B cell (primary cell): Measurements from ENCODE around the gene TSPAN5. TPM values are rescaled to one million over a fixed set of nuclear protein-coding genes. Genes with fewer than 3 reads are reported as not detected.

Experiments used
- ATAC-seq: fragments of 200-7000 bp; cut with Tn5 transposase; one replicate; pipeline ENCODE4 v1.10.0; 2021; ENCODE audit warnings: low read depth, mild to moderate bottlenecking, moderate number of reproducible peaks, moderate library complexity
- CTCF ChIA-PET: fragments of 350-600 bp; sonication (Branson Sonifier 250); formaldehyde crosslinking; loops from one replicate; lab custom pipeline; 2021; ENCODE audit warnings: antibody characterized with exemption, inconsistent platforms; lab: Charles Lee
- POLR2A ChIA-PET: fragments of 350-600 bp; sonication (Branson Sonifier 250); formaldehyde crosslinking; loops from one replicate; lab custom pipeline; 2021; ENCODE audit warnings: antibody characterized with exemption; lab: Charles Lee
- DNase-seq: peaks from one replicate; pipeline ENCODE4 v3.0.0; 2013
- H2AFZ ChIP-seq: 2 replicates; pipeline ENCODE4 v1.6.1; 2012; ENCODE audit warnings: mild to moderate bottlenecking, low read depth, low read length; ENCODE audit not compliant: insufficient read depth, poor library complexity, severe bottlenecking
- H3K27ac ChIP-seq, 2 donors: 1 replicate in 1 of 2; 2 replicates in 1 of 2; pipeline ENCODE4 v1.5.1; 2012 to 2013; ENCODE audit warnings: low read length in 2 of 2, mild to moderate bottlenecking in 2 of 2, moderate library complexity in 1 of 2
- H3K27me3 ChIP-seq, 4 experiments: fragments of 200-600 bp in 1 of 4; sonication (generic) in 1 of 4; replicated peaks in 1 of 4; 1 replicate in 2 of 4; 2 replicates in 2 of 4; pipeline versions ENCODE4 v1.6.1 to v1.7.0; 2013 to 2016; ENCODE audit warnings: low read length in 3 of 4, mild to moderate bottlenecking in 2 of 4, mixed read lengths in 1 of 4, moderate library complexity in 1 of 4; ENCODE audit not compliant: insufficient read depth in 4 of 4, control insufficient read depth in 3 of 4; ENCODE audit errors: control extremely low read depth in 1 of 4
- H3K36me3 ChIP-seq, 2 experiments: replicated peaks in 1 of 2; 1 replicate in 1 of 2; 2 replicates in 1 of 2; pipeline versions ENCODE4 v1.6.1 to v1.7.1; 2013; ENCODE audit warnings: low read length in 1 of 2; ENCODE audit not compliant: insufficient read depth in 2 of 2, control insufficient read depth in 1 of 2; ENCODE audit errors: control extremely low read depth in 1 of 2, extremely low read depth in 1 of 2
- H3K4me1 ChIP-seq, 2 donors: fragments of 200-600 bp in 1 of 2; sonication (generic) in 1 of 2; 1 replicate in 1 of 2; 2 replicates in 1 of 2; pipeline versions ENCODE4 v1.5.1 to v1.6.1; 2013 to 2017; ENCODE audit warnings: low read length in 2 of 2; ENCODE audit not compliant: control insufficient read depth in 2 of 2, insufficient read depth in 2 of 2
- H3K4me2 ChIP-seq: replicated peaks from 2 replicates; pipeline ENCODE3; 2012; ENCODE audit warnings: mild to moderate bottlenecking, low read depth, low read length; ENCODE audit not compliant: poor library complexity, severe bottlenecking
- H3K4me3 ChIP-seq, 5 experiments: fragments of 200-600 bp in 1 of 5; sonication (generic) in 1 of 5; 1 replicate in 3 of 5; 2 replicates in 2 of 5; pipeline versions ENCODE4 v1.5.1 to v1.7.0; 2011 to 2016; ENCODE audit warnings: low read length in 4 of 5, mild to moderate bottlenecking in 4 of 5, low read depth in 2 of 5, control low read depth in 1 of 5, moderate library complexity in 1 of 5; ENCODE audit not compliant: insufficient read depth in 1 of 5; ENCODE audit errors: control extremely low read depth in 1 of 5, extremely low read depth in 1 of 5
- H3K79me2 ChIP-seq: fragments of 200-600 bp; sonication (generic); one replicate; pipeline ENCODE4 v1.6.0; 2016; ENCODE audit warnings: low read length; ENCODE audit not compliant: control insufficient read depth, insufficient read depth
- H3K9ac ChIP-seq: fragments of 200-600 bp; sonication (generic); 2 replicates; pipeline ENCODE4 v1.6.1; 2017; ENCODE audit warnings: mild to moderate bottlenecking, low read length, moderate library complexity
- H3K9me3 ChIP-seq, 3 donors: one replicate each; pipeline versions ENCODE4 v1.6.1 to v1.7.1; 2013; ENCODE audit warnings: low read length in 2 of 3; ENCODE audit not compliant: control insufficient read depth in 2 of 3, insufficient read depth in 1 of 3; ENCODE audit errors: control extremely low read depth in 1 of 3
- H4K20me1 ChIP-seq: 2 replicates; pipeline ENCODE4 v1.6.0; 2012; ENCODE audit warnings: mild to moderate bottlenecking, low read length; ENCODE audit not compliant: insufficient read depth, control insufficient read depth, poor library complexity, severe bottlenecking
- H3K27ac Mint-ChIP-seq: one replicate; pipeline ENCODE4 v1.8.0; 2021; ENCODE audit warnings: mixed read lengths
- H3K27me3 Mint-ChIP-seq: one replicate; pipeline ENCODE4 v1.8.0; 2021; ENCODE audit warnings: mixed read lengths
- H3K4me1 Mint-ChIP-seq: one replicate; pipeline ENCODE4 v1.8.0; 2021; ENCODE audit warnings: mixed read lengths
- H3K4me3 Mint-ChIP-seq: one replicate; pipeline ENCODE4 v1.8.0; 2021; ENCODE audit warnings: mixed read lengths
- H3K9me3 Mint-ChIP-seq: one replicate; pipeline ENCODE4 v1.8.0; 2022; ENCODE audit warnings: mixed read lengths; ENCODE audit not compliant: insufficient read depth
- CTCF ChIP-seq: fragments of 200-600 bp; IDR thresholded peaks from one replicate; pipeline ENCODE4 v1.8.0; 2022; ENCODE audit warnings: antibody characterized with exemption, mild to moderate bottlenecking
- EZH2 ChIP-seq: IDR thresholded peaks from 2 replicates; pipeline ENCODE4 v1.6.1; 2012; ENCODE audit warnings: borderline replicate concordance, low read depth, mild to moderate bottlenecking, moderate library complexity, low read length; ENCODE audit not compliant: insufficient read depth, poor library complexity, severe bottlenecking
- WGBS: methylation state at CpG from one replicate; pipeline ENCODE4 v1.1.5; 2013; ENCODE audit warnings: missing lambda C conversion rate; ENCODE audit not compliant: insufficient coverage; 5-methylcytosine and 5-hydroxymethylcytosine counted together
- intact Hi-C: fragments of 100-400 bp; cut with micrococcal nuclease; formaldehyde crosslinking; loops from one replicate; pipeline ENCODE4 v1.10.0; 2022
- polyA plus RNA-seq: library from polyadenylated mRNA; depleted of rRNA; stranded (reverse); fragments of >200 nt; gene quantifications from 2 replicates; pipeline ENCODE4 v1.2.3, GENCODE V29; 2012
- total RNA-seq, 2 donors: library from RNA; stranded (reverse); fragments of 120-200 nt in 1 of 2; gene quantifications; 1 replicate in 1 of 2; 2 replicates in 1 of 2; pipeline versions ENCODE4 v1.2.3 to v1.2.4, GENCODE V29; 2013 to 2022

Gene TSPAN5
- total and polyA plus RNA-seq, 2 donors (not counting 1 experiment from before 2014, with no cell fraction given): 2.6 to 5.3 TPM

GRCh38 chr4:98510340-98510739, 148.1 kb downstream of the TSPAN5 start:
- Histone ChIP-seq H3K27ac (no peak overlapping the region), H2AFZ (no peak overlapping the region), H3K9me3 (no peaks in the 10 kb centered on the region), H3K9ac (no peak overlapping the region), H4K20me1 (no peaks in the 10 kb centered on the region), H3K4me2 (no peak overlapping the region), H3K27me3 (no peaks in the 10 kb centered on the region), H3K4me1 (no peaks in the 10 kb centered on the region), H3K79me2 (no peaks in the 10 kb centered on the region), H3K36me3 (no peaks in the 10 kb centered on the region), H3K4me3 (no peak overlapping the region)
- intact Hi-C loops: no loop called here
- Mint-ChIP-seq H3K27me3 (no peaks in the 10 kb centered on the region), H3K4me3 (no peak overlapping the region), H3K27ac (no peak overlapping the region), H3K4me1 (no peaks in the 10 kb centered on the region), H3K9me3 (no peaks in the 10 kb centered on the region)
- ATAC-seq: no peak
- ChIA-PET CTCF (no interaction called here), POLR2A (no interaction called here)
- no peak for DNase-seq
- WGBS: no CpG with 5 or more reads among the region's 2 CpGs
- TF ChIP-seq EZH2 (no peak), CTCF (no peak)

- Histone ChIP-seq H3K9me3 (no peaks in the 10 kb centered on the region), H3K4me2 (no peak overlapping the region), H3K4me1 (no peaks in the 10 kb centered on the region), H3K27me3 (no peaks in the 10 kb centered on the region), H3K4me3 (no peak overlapping the region), H3K27ac (no peak overlapping the region), H3K79me2 (no peaks in the 10 kb centered on the region), H3K9ac (no peak overlapping the region), H3K36me3 (no peaks in the 10 kb centered on the region), H4K20me1 (no peaks in the 10 kb centered on the region), H2AFZ (no peak overlapping the region)
- ChIA-PET POLR2A (no interaction called here), CTCF (no interaction called here)
- 94% methylated on average over 3 of the region's 4 CpGs for WGBS
- TF ChIP-seq EZH2 (no peak), CTCF (no peak)
- no peaks in the 10 kb centered on the region for H3K9me3 Mint-ChIP-seq
- no peak overlapping the region for H3K27ac Mint-ChIP-seq
- ATAC-seq (no peak), DNase-seq (no peak)
- H3K4me1 Mint-ChIP-seq: no peaks in the 10 kb centered on the region
- H3K4me3 Mint-ChIP-seq: no peak overlapping the region
- H3K27me3 Mint-ChIP-seq: no peaks in the 10 kb centered on the region
- intact Hi-C loops: no loop called here
Measured at GRCh38 chr4:98509721-98510120, 148.7 kb downstream of the TSPAN5 start.
